Stimulated activated CD8-positive, alpha-beta memory T cell treated with anti-CD3 and anti-CD28 coated beads, Interleukin-7, amount 100 ng/mL, for 1 hour (primary cell): Measurements from ENCODE around the gene SHF.
"Not testable (repeated sequence)": the region's sequence is repeated elsewhere in the genome, so short reads cannot be mapped to it uniquely, and the experiment has no call there.

Source experiments
- DNase-seq, 2 donors: peaks; one replicate each; pipeline ENCODE4 v3.0.0-alpha.2; 2020; ENCODE audit warnings: low read depth in 2 of 2

The SHF gene

GRCh38 chr15:45146405-45146804 lies 41.4 kb downstream of the SHF start:
- DNase-seq, result no peak

GRCh38 chr15:45144775-45145174 lies 43.0 kb downstream of the SHF start:
- DNase-seq, result no peak

- DNase-seq, result no peak
Observed at GRCh38 chr15:45143946-45144345, 43.8 kb downstream of the SHF start.

GRCh38 chr15:45143056-45143455 lies 44.7 kb downstream of the SHF start:
- DNase-seq, result no peak

GRCh38 chr15:45141386-45141785 lies 46.4 kb downstream of the SHF start:
- DNase-seq, result no peak

GRCh38 chr15:45140557-45141250 lies 47.1 kb downstream of the SHF start:
- DNase-seq, result no peak

GRCh38 chr15:45139770-45140169 lies 48.0 kb downstream of the SHF start:
- no peak for DNase-seq

- DNase-seq, result no peak
Observed at GRCh38 chr15:45138814-45139765, 48.7 kb downstream of the SHF start.

- no peak for DNase-seq
Observed at GRCh38 chr15:45137703-45138102, 50.1 kb downstream of the SHF start.

- no peak for DNase-seq
Observed at GRCh38 chr15:45136378-45136764, 51.4 kb downstream of the SHF start.

GRCh38 chr15:45135705-45136377 lies 51.9 kb downstream of the SHF start:
- DNase-seq, result not testable (repeated sequence)

- no peak for DNase-seq
Observed at GRCh38 chr15:45134682-45135604, 52.8 kb downstream of the SHF start.

- DNase-seq, result no peak
Observed at GRCh38 chr15:45134046-45134445, 53.7 kb downstream of the SHF start.

GRCh38 chr15:45133561-45133920 lies 54.2 kb downstream of the SHF start:
- no peak for DNase-seq

GRCh38 chr15:45132844-45133560 lies 54.8 kb downstream of the SHF start:
- DNase-seq, result no peak

GRCh38 chr15:45131510-45131909 lies 56.3 kb downstream of the SHF start:
- DNase-seq, result no peak

GRCh38 chr15:45130291-45131000 lies 57.3 kb downstream of the SHF start:
- DNase-seq, result no peak

GRCh38 chr15:45129651-45130129 lies 58.1 kb downstream of the SHF start, which contains the start of the genes DUOX1 and DUOXA1:
TSS of gene DUOX1 (plus strand) at chr15:45129994. CDS start at chr15:45131967, 1,973 bp downstream.
TSS of gene DUOXA1 (minus strand) at chr15:45129879. CDS start at chr15:45123014, 6,865 bp downstream.
- no peak for DNase-seq

GRCh38 chr15:45128971-45129639 lies 58.7 kb downstream of the SHF start:
- no peak for DNase-seq
